ENCODE data around the gene ABCB11. TPM values are rescaled to one million over a fixed set of nuclear protein-coding genes. Genes with fewer than 3 reads are reported as not detected.

The ABCB11 gene
- polyA plus RNA-seq, 3 donors = not detected

DNA sequence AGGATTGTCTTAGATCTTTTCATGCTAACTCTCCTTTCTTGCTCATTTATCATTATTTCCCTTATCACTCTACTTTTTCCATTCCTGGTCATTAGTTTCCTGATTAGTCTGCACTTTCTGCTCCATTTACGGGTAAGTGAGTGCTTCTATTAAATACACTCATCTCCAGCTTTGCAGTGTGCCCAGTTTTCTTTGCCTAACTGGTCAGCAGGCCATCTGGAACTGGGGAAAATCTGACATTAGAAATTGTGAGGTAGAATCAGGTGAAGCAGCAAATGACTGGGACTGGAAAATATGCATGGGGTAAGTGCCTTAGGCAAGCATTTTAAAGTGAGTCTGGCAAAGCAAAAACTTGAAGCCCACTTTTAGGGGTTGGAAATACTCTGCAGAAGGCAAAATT, 100.9 kb downstream of the ABCB11 start:
- Mint-ChIP-seq H3K4me1 (no peaks in the 10 kb centered on the region), H3K27ac (no peak overlapping the region), H3K36me3 (no peaks in the 10 kb centered on the region), H3K27me3 (ENCODE audit: low read depth in 3 of 3) (peaks cover 0 to 3% (median 0%) of the 10 kb centered on the region in 3 donors), H3K9me3 (peaks cover 0 to 3% (median 0%) of the 10 kb centered on the region in 7 donors), H3K4me3 (no peak overlapping the region)
- TF ChIP-seq, protein P1, sequence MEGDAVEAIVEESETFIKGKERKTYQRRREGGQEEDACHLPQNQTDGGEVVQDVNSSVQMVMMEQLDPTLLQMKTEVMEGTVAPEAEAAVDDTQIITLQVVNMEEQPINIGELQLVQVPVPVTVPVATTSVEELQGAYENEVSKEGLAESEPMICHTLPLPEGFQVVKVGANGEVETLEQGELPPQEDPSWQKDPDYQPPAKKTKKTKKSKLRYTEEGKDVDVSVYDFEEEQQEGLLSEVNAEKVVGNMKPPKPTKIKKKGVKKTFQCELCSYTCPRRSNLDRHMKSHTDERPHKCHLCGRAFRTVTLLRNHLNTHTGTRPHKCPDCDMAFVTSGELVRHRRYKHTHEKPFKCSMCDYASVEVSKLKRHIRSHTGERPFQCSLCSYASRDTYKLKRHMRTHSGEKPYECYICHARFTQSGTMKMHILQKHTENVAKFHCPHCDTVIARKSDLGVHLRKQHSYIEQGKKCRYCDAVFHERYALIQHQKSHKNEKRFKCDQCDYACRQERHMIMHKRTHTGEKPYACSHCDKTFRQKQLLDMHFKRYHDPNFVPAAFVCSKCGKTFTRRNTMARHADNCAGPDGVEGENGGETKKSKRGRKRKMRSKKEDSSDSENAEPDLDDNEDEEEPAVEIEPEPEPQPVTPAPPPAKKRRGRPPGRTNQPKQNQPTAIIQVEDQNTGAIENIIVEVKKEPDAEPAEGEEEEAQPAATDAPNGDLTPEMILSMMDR (IDR thresholded peaks at IDR 0.05) = no peak
- Histone ChIP-seq H3K9ac (ENCODE audit: insufficient read depth, low read length, poor library complexity, severe bottlenecking) (no peak overlapping the region), H4K20me1 (ENCODE audit: insufficient read depth, low read length) (no peaks in the 10 kb centered on the region), H3K79me2 (ENCODE audit: insufficient read depth, low read length) (no peaks in the 10 kb centered on the region), H3K4me3 (replicated peaks in 1 of 3; ENCODE audit: low read depth in 2 of 3, low read length in 3 of 3) (no peak overlapping the region), H3K27ac (ENCODE audit: low read depth in 1 of 2, low read length in 2 of 2) (no peak overlapping the region), H3K27me3 (ENCODE audit: control insufficient read depth in 2 of 2, insufficient read depth in 2 of 2, low read length in 2 of 2) (peaks cover 0 to 2% of the 10 kb centered on the region in 2 donors), H3K9me3 (replicated peaks in 1 of 2; ENCODE audit: control insufficient read depth in 1 of 2, insufficient read depth in 1 of 2, low read length in 2 of 2) (no peaks in the 10 kb centered on the region), H3K4me1 (ENCODE audit: control insufficient read depth in 1 of 2, insufficient read depth in 2 of 2, low read length in 2 of 2) (no peaks in the 10 kb centered on the region), H3K4me2 (replicated peaks; ENCODE audit: extremely low read depth, low read length, poor library complexity, severe bottlenecking) (no peak overlapping the region), H2AFZ (ENCODE audit: insufficient read depth, low read depth, low read length, poor library complexity, severe bottlenecking) (no peak overlapping the region), H3K36me3 (replicated peaks in 1 of 2; ENCODE audit: control insufficient read depth in 1 of 2, insufficient read depth in 2 of 2, low read length in 2 of 2) (no peaks in the 10 kb centered on the region)
- WGBS (ENCODE audit: insufficient coverage) = no CpG with 5 or more reads among the region's 1 CpG
- DNase-seq = no peak
- intact Hi-C loops (cut with micrococcal nuclease) = no loop called here

DNA sequence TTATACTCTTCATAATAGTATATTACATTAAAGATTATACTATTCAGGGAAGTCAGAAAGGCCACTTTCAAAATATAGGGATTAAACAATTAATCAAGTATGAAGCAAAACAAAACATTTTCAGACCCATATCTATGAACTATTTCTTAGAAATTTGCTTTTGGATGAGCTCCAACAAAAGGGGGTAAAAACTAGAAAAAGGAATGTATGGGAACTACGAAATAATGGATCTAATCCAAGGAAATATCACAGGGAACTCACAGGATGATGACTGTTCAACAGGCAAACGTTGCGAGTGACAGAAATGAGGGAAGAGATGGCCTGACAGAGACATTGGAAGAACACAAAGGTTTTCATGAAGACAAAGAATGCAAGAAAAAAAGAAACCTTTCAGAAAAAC, 102.1 kb downstream of the ABCB11 start:
- H3K36me3 ChIP-seq (replicated peaks in 1 of 2; ENCODE audit: control insufficient read depth in 1 of 2, insufficient read depth in 2 of 2, low read length in 2 of 2) = no peaks in the 10 kb centered on the region
- H4K20me1 ChIP-seq (ENCODE audit: insufficient read depth, low read length) = no peaks in the 10 kb centered on the region
- H2AFZ ChIP-seq (ENCODE audit: insufficient read depth, low read depth, low read length, poor library complexity, severe bottlenecking) = no peak overlapping the region
- 57% methylated on average over 1 of the region's 3 CpGs for WGBS (ENCODE audit: insufficient coverage)
- H3K27ac ChIP-seq (ENCODE audit: low read depth in 1 of 2, low read length in 2 of 2) = no peak overlapping the region
- TF ChIP-seq, protein P1 (IDR thresholded peaks at IDR 0.05) = no peak
- intact Hi-C loops (cut with micrococcal nuclease) = no loop called here
- H3K27me3 ChIP-seq (ENCODE audit: control insufficient read depth in 2 of 2, insufficient read depth in 2 of 2, low read length in 2 of 2) = peaks cover 0 to 2% of the 10 kb centered on the region in 2 donors
- H3K9me3 ChIP-seq (replicated peaks in 1 of 2; ENCODE audit: control insufficient read depth in 1 of 2, insufficient read depth in 1 of 2, low read length in 2 of 2) = no peaks in the 10 kb centered on the region
- DNase-seq = no peak
- no peak overlapping the region for H3K4me2 ChIP-seq (replicated peaks; ENCODE audit: extremely low read depth, low read length, poor library complexity, severe bottlenecking)
- no peaks in the 10 kb centered on the region for H3K4me1 Mint-ChIP-seq
- no peak overlapping the region for H3K27ac Mint-ChIP-seq
- H3K4me1 ChIP-seq (ENCODE audit: control insufficient read depth in 1 of 2, insufficient read depth in 2 of 2, low read length in 2 of 2) = no peaks in the 10 kb centered on the region
- no peak overlapping the region for H3K4me3 Mint-ChIP-seq
- H3K9ac ChIP-seq (ENCODE audit: insufficient read depth, low read length, poor library complexity, severe bottlenecking) = no peak overlapping the region
- H3K27me3 Mint-ChIP-seq (ENCODE audit: low read depth in 3 of 3) = no peaks in the 10 kb centered on the region
- H3K4me3 ChIP-seq (replicated peaks in 1 of 3; ENCODE audit: low read depth in 2 of 3, low read length in 3 of 3) = no peak overlapping the region
- H3K36me3 Mint-ChIP-seq = no peaks in the 10 kb centered on the region
- H3K79me2 ChIP-seq (ENCODE audit: insufficient read depth, low read length) = no peaks in the 10 kb centered on the region
- H3K9me3 Mint-ChIP-seq = peaks cover 0 to 3% (median 0%) of the 10 kb centered on the region in 7 donors

Measured in CD14-positive monocyte (primary cell).